Gastroesophageal sphincter (tissue), 3 donors: ENCODE results near the gene PLRG1.

Source experiments
- EP300 ChIP-seq: sonication (generic); formaldehyde crosslinking; IDR thresholded peaks from one replicate; pipeline ENCODE4 v1.6.1; 2017; ENCODE audit warnings: antibody characterized with exemption, mild to moderate bottlenecking
- POLR2A ChIP-seq, 2 donors: fragments of 450-650 bp; IDR thresholded peaks; one replicate each; pipeline ENCODE4 v1.6.1; 2017; ENCODE audit warnings: antibody characterized with exemption in 2 of 2, mild to moderate bottlenecking in 2 of 2, moderate library complexity in 1 of 2
- TF ChIP-seq, protein P1 (sequence below), 4 experiments: fragments of 200-600 bp in 2 of 4; fragments of 450-650 bp in 2 of 4; sonication (generic) in 1 of 4; IDR thresholded peaks; one replicate each; pipeline ENCODE4 v1.5.1; 2017 to 2019; ENCODE audit warnings: antibody characterized with exemption in 4 of 4, mild to moderate bottlenecking in 2 of 4, moderate library complexity in 2 of 4

DNA sequence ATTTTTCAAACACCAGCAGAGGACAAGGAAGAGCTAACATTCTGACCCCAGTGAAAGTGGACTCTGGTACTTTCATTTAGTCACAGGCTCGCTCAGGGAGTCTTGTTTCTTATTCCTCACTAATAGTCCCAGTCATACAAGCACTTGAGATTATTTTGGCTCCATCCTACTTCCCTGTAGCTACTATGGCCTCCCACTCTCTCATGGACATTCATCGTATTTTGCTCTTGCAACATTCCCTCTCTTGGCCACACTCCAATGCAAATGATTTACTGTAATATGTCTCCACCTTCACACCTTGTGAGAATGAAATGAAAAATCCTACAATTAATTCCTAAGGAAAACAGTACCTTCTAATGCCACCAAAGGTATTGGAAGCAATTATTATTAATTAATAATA is 21.3 kb downstream of the PLRG1 start:
- TF ChIP-seq, protein P1, sequence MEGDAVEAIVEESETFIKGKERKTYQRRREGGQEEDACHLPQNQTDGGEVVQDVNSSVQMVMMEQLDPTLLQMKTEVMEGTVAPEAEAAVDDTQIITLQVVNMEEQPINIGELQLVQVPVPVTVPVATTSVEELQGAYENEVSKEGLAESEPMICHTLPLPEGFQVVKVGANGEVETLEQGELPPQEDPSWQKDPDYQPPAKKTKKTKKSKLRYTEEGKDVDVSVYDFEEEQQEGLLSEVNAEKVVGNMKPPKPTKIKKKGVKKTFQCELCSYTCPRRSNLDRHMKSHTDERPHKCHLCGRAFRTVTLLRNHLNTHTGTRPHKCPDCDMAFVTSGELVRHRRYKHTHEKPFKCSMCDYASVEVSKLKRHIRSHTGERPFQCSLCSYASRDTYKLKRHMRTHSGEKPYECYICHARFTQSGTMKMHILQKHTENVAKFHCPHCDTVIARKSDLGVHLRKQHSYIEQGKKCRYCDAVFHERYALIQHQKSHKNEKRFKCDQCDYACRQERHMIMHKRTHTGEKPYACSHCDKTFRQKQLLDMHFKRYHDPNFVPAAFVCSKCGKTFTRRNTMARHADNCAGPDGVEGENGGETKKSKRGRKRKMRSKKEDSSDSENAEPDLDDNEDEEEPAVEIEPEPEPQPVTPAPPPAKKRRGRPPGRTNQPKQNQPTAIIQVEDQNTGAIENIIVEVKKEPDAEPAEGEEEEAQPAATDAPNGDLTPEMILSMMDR (IDR thresholded peaks at IDR 0.05) = no peak
- TF ChIP-seq POLR2A (IDR thresholded peaks at IDR 0.05) (no peak), EP300 (no peak)
